ENCODE results near the gene SKIDA1.

SKIDA1 gene

DNA sequence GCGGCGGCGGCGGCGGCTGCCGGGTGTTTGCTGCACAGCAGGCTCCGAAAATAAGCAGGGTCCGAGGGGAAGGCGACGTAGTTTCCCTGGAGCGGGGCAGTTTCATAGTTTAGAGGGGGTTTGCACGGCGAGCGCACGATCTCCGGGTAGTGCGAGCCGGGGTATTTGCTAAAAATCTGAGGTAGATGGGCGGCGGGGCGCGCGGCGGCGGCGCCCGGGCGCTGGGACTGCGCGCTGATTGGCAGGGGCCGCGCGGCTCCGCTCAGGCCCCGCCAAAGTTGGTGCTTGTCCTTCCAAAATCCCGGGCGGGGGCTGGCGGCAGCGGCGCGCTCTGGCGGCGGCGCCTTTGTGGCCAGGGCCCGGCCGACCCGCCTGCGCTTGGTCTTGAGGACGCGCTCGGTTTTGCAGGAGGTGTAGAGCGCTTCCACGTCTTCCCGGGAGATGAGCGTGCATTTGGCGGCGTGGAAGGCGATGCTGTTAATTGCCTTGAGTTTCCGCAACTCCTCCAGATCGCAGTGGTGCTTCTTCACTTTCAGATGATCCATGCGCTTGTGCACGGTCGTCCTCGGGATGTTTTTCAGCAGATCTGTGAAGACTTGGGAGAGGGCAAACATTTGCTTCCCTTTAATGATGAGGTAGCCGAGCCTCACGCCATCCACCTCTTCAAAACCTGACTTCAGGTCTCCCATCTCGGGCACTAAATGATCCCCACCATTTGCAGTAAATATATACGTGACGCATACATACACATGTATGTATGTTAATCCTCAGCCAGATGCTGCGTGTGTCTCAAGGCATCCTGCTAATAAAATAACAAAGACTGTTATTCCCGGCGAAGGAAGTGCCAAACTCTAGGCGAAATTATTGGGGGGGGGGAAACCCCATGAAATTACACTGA lies 8.1 kb downstream of the SKIDA1 start:
- DNase-seq (ENCODE audit: low read depth): peak; percentile 64

GRCh38 chr10:21516242-21517131 lies 9.0 kb downstream of the SKIDA1 start:
- peak; percentile 73 for DNase-seq (ENCODE audit: low read depth)

DNA sequence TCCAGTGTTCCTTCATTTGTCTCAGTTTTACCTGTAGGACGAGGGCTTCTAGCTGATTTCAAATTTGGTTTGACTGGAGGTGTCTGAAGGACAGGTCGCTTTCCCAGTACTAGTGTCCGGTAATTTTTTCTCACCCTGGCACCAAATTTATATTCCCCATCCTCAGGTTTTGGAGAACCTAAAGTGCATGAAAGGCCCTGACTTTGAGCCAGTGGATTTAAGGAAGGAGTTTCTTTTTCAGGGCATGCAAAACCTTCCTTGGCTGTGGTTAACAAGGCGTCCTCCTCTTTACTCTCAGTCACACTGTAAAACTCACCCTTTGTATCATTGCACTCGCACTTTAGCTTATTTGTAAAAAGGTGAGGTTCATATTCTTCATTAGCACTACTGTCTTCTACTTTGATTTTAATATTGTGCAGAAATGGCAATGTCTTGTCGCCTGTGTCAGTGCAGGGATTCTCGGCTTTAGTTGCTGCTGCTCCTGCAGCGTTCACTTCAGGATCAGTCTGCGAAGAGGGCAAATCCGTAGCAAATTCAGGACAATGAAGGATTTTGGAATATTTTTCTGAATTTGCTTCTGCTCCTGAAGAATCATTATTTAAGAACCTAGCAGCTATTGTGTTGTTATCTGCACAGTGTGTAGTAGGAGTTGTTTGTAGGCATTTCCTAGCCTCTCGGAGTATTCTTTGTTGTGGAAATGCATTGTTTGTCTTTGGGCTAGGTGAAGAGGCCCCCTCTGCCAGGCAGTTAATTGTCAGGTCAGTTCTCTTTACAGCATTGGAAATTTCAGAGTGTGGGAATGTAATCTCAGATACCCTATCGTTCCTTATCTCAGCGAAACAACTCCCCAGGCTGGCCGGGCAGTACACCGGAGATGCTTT lies 9.9 kb downstream of the SKIDA1 start:
- DNase-seq (ENCODE audit: low read depth): no peak

DNA sequence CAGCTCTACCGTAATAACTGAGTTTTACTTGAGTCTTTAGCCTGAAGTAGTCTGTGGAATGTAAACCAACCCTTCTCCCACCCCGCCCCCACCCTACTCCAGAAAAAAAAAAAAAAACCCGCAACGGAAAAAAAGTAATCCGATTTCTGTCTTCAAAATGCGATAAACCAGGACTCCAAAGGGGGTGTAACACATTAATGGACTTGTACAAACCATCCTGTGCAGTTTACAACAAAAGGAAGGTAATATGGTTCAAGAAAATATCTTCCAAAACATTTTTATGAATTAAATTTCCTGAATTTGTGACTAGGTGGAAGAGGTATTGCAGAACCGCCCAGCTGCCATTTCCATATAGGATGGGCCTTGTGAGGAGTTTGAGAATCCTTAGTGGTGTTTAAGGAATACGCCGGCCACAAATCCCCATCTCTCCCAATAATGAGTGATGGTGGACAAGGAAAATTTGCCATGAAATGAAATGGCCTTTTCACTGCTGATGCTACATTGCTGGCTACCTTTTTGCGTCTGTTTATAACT lies 10.6 kb downstream of the SKIDA1 start:
- DNase-seq (ENCODE audit: low read depth): peak; percentile 35

DNA sequence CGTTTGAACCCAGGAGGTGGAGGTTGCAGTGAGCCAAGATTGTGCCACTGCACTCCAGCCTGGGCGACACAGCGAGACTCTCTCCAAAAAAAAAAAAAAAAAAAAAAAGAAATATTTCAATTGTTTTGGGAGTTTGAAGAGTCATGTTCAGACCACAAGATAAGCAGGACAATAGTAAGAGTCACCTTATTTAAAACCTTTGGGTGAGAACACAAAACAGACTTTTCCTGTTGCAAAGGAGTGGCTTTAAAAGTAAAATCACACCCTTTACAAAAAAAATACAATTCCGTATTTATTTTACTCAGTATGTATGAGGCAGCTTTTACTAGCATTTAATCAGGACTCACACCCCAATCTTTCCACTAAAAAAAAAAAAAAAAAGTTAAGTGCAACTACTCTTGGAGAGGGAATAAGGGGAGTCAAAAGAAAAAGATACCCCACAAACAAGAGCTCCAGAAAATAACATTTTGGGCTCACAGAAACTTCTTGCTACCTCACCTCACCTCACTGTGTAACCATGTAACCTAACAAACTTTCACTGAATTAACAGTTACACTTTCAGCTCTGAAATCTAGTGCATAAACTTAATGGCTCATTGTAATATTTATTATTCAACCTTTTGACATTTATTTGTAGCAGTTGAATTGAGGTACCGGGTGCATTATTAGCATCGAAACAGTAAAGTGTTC lies 11.2 kb downstream of the SKIDA1 start:
- no peak for DNase-seq (ENCODE audit: low read depth)

DNA sequence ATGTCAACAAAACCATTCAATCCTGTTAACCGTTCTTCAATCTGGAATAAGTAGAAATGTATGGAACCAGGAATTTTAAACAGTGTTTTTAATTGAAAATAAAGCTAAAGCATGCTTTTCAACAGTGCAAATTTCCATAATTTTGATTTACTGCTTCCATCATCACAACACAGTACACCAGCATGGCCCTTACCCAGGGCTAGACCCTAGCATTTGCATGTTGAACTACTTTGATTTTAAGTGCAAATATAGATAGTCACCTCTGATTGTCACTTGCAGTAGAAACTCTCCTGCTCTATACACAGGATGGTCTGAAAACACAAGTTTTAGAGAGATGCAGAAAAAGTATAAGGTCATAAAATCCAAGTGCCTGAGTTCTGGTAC lies 12.1 kb downstream of the SKIDA1 start:
- no peak for DNase-seq (ENCODE audit: low read depth)

- no peak for DNase-seq (ENCODE audit: low read depth)
Observed at GRCh38 chr10:21512573-21513404, 12.7 kb downstream of the SKIDA1 start.

- DNase-seq (ENCODE audit: low read depth): no peak
Observed at GRCh38 chr10:21511946-21512572, 13.4 kb downstream of the SKIDA1 start.

DNA sequence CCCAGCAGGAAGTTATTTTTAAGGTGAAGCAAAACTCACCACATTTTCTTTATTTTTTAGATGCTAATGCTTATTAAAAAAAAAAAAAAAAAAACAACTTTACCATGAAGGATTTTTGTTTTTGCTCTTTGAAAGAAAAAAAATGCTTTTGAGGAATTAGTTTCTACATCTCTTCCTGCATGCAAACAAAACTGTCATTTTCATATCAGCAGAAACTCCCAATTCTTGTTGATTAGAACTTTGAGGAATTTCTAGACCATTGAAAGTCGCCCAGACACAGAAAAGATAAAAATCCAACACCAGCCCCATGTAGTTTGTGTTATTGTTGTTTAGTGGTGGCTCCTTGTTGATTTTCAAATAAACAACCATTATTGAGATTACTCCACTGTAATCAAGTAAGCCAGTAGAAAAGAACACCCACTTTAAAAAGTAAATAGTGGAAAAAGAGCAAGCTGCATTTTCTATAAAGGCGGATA lies 14.3 kb downstream of the SKIDA1 start:
- no peak for DNase-seq (ENCODE audit: low read depth)

DNA sequence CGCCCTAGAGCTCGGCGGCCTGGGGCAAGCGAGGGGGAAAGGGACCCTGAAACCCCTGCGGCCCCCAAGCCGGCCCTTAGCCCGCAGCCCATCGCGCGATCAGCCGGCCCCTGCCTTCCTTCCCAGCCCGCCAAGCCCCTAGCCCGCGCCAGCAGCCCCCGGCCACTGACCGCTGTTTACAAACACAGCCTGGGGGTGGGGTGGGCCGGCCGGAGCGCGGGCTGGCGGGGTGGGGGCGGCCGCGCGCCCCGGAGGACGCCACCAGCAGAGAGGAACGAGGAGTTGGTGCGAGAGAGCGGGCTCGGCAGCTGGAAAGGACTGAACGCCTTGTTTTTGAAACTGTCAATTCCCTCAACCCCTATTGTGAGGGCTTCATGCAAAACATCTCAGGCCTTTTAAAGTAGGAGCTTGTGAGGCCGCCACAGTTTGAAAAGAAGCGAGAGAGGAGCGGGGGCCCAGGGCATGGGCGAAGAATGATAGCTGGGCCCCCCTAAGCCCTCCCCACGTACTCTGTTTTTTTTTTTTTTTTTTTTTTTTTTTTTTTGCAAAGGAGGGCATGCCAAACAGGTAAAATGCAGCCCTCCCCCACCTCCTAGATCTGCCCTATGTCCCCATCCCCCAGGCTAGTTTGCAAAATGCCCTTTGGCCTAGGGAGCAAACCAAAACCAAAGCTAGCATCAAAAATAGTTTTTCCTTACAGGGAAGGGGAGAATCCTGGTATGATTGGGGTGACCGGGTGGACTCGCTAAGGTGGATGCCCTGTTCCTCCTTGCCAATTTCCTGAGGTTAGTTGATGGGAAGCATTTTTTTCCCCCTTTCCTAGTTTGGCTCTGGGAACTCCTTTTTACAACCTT lies 15.0 kb downstream of the SKIDA1 start:
- DNase-seq (ENCODE audit: low read depth): no peak

DNA sequence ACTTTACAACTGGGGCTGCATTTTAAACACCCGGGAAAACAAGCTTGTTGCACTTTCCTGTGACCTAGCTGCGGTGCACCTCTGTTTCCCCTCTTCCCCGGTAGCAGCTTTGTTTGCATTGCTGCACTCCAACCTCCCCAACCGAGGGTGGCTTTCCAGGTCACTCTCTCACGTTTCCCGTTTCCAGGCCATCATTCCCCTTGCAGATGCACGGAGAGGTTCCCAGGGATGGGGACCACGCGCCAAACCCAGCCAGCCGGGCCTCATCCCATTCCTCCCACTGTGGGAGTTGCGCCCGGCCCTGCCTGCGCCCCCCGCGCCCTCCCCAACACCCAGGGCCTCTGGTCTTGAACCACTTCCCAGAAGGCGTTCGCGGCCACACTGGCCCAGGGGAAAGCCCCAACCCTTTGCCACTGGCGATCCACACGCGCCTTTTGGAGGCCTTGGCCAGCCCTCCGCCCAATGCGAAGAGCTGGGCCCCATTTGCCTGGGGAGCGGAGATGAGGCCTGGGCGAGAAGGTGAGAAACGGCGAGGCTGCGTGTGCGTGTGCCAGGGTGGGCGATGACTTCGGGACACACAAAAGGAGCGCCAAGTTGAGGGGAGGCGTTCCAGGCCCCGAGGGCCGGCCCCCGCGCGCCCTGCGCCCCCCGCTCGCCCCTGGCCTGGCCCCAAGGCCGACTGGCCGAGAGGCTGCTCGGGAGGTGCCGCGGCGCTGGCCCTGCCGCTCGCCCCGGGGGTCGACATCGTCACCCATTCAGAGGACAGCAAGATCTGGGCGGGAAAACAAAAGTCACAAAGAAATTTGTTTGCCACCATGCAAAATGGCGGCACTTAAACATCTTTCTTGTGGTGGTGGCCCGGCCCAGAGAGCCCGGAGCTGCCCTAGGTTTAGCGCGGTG lies 15.9 kb downstream of the SKIDA1 start:
- no peak for DNase-seq (ENCODE audit: low read depth)

GRCh38 chr10:21508706-21509331 lies 16.7 kb downstream of the SKIDA1 start:
- DNase-seq (ENCODE audit: low read depth): no peak

GRCh38 chr10:21507150-21507549 lies 18.3 kb downstream of the SKIDA1 start:
- DNase-seq (ENCODE audit: low read depth): no peak

DNA sequence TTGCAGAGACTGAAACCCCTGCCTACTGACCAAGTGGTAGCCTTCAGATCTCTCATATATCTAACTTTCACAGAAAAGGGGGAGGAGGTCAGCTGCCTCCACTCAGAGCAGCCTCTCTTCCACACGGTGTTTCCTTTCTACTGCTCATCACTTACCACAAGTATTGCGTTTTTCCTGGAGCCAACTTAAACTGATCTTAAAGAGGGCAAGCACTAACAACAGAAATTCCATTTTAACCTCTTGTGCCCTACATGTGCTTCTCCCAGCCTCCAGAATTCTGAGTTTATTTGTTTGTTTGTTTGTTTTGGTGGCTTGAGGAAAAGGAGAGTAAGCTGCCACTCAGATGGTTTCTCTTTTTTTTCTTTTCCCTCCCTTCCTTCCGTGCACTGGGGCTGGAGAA lies 19.1 kb downstream of the SKIDA1 start:
- peak; percentile 31 for DNase-seq (ENCODE audit: low read depth)

DNA sequence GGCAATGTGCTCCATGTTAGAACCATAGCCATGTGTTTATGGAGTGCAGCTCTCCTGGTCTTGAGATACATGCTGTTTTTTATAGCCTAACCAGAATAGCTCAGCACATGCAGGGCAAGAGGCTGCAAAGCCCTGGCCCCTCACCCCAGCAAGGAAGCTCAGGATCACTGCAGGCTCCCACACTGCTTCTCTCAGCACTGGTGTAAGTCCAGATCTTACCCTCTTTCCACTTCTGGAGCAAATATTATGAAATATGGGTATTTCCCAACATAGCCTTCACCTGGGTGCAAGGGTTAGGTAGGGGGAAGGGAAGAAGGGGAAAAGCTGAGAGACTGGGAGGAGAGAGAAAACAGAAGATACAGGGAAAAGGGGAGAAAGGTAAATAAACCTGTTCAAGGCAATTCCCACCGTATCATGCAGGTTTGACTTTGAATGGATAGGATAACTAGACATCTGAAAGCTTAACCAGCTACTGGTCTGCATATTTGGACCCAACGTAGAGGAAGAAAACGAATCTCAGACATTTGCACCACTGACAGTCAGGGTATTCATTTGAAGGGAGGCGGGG lies 19.7 kb downstream of the SKIDA1 start:
- DNase-seq (ENCODE audit: low read depth): no peak

- DNase-seq (ENCODE audit: low read depth): no peak
Observed at GRCh38 chr10:21503542-21503941, 21.9 kb downstream of the SKIDA1 start.

- no peak for DNase-seq (ENCODE audit: low read depth)
Observed at GRCh38 chr10:21502348-21502740, 23.1 kb downstream of the SKIDA1 start.
